Measurements from ENCODE around the gene GRIK3. TPM values are rescaled to one million over a fixed set of nuclear protein-coding genes. Genes with fewer than 3 reads are reported as not detected.

Gene GRIK3
- total RNA-seq, 2 donors from 2014 or later = 0.85 to 0.89 TPM

DNA sequence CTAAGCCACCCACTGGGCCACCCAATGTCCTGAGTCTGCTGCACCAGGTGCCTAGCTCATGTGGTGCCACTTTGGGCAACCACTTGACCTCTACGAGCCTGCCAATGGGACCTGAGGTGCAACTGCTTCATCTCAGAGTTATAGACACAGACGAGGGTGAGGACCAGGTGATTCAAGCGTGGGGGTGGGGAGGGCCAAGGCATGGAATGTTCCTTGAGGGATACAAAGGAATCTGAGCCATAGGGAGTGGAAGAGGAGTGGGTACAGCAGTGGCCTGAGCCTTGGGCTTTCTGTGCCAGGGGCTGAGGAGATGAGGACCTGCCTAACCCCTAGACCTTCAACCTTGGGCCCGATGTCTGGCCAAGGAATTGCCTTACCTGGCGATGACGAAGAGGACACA is 209.1 kb downstream of the GRIK3 start:
- no peak for DNase-seq
- ATAC-seq = no peak
- intact Hi-C loops (cut with DNase I) = no loop called here

DNA sequence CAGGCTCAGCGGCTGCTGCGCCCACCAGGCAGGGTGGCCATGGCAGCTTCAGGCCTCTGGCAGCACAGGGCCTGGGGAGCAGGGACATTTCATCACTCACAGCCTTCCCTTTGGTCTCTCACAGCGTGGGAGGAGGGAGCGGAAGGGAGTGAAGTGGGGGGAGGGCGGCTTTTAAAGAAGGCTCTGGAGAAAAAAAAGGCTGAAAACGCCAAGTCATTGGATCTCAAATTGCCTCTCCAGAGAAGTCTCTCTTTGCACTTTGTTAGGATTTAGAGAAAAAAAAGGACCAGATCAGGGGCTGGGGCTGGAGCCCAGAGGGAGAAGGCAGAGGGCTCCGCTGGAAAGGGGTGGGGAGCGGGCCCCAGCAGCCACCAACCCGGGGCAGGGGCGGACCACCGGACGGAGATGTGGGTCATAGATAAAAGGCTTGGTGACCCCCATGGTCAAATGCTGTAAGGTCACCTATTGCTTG is 209.9 kb downstream of the GRIK3 start:
- intact Hi-C loops (cut with DNase I) = no loop called here
- no peak for DNase-seq
- ATAC-seq = no peak

DNA sequence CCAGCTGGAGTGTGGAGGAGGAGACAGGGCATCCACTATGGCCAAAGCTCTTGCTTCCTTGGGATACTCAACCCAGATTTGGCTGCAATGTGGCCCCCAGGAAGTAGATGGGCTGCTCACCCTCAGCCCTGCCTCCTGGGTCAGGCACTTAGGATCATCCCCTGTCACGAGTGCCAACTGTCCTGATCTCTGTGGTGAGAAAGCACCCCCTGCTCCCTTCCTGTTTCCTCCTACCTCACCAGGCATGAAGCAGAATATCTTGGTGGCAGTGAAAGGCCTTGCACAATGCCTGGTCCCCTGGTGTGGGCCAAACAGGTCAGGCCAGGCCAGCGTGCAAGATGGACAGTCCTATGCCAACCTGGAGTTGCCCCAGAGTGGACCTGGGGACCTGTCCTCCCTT is 211.7 kb downstream of the GRIK3 start:
- ATAC-seq = no peak
- DNase-seq = no peak
- intact Hi-C loops (cut with DNase I) = no loop called here

DNA sequence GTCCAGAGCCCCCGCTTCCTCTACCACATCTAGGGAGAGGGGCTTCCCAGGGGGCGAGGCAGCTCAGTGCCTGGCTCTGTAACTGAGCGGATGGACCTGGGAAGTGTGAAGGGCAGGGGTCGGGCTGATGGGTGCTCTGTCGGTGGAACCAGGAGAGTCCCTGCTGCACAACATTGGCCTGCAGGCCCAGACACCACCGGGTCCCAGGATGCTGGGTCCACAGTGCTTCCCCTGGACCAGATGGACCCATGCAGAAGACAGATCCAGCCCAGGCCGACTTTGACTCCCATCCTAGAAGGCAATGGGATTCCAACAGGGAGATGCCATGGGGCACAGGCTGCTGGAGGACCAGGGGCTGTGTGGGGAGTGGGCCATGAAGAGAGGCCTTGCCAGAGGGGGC is 212.9 kb downstream of the GRIK3 start:
- DNase-seq (no peak), ATAC-seq (no peak)
- intact Hi-C loops (cut with DNase I) = no loop called here

DNA sequence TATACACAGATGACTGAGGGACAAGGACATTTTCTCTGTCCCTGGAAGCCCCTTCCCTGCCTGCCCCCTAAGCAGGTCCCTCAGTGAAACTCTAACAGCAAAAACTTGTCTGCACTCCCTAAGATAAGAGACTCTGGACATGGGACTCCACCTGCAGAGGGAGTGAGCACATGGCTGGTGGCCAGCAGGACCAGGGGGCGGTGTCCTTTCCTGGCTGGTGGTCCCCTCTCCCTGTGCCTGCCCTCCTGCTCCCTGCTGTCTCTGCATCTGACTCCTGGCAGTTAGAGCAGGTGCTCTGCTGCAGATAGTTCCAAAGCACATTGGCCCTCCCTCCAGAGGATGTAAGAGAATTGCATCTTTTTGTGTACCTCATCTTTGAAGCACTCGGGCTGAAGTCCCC is 215.5 kb downstream of the GRIK3 start:
- no peak for ATAC-seq
- intact Hi-C loops (cut with DNase I) = no loop called here
- DNase-seq = no peak

DNA sequence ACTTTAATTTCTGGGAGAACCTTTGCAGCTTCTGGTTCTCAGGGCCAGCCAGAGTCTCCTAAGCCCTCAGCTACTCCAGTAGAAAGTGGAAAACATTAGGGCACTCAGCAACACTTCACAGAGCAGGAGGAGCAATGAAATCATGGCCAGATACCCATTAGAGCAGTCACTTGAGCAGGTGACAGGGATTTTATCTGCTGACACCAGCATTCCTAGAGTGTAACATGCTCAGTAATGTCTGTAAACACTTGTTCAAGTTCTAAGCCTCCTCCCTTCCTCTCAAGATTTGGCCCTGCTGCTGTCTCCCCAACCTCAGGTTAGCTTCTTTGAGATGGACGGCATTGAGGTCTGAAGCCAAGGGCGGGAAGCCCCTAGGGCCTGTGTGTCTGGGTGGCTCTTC is 218.0 kb downstream of the GRIK3 start:
- intact Hi-C loops (cut with DNase I) = no loop called here
- ATAC-seq (no peak), DNase-seq (no peak)

DNA sequence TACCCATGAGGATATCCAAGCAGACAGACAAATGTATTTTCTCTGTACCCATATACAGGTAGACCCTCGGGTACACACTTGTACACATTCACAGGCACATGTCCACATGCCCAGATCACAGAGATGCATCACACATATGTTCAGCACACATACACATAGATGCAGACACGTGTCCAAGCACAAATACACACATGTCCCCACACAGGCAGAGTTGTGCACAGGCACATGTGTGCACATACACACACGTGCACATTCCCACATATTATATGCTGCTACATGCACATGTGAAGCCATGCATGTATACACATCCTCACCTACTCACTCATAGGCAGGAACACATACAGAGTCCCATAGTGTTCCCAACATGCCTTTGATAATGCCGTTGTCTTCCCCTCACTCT is 219.5 kb downstream of the GRIK3 start:
- ATAC-seq (no peak), DNase-seq (no peak)
- intact Hi-C loops (cut with DNase I) = no loop called here

DNA sequence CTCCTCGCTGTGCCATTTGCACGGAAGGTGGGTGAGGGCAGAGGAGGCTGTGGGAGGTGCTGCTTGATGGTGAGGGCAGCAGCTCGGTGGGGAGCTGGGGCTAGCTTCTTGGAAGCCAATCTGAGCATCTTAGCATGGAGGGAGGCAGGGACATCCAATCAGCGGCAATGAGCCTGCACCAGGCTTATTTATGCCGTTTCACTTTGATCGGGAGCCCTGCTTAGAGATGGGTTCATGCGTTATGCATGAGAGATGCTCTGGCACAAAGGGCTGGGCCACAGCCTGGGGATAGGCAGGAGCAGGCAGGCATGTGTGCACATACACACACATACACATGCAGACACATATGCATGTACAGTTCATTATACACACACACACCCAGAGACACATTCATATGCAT is 220.2 kb downstream of the GRIK3 start:
- DNase-seq (no peak), ATAC-seq (no peak)
- intact Hi-C loops (cut with DNase I) = no loop called here

DNA sequence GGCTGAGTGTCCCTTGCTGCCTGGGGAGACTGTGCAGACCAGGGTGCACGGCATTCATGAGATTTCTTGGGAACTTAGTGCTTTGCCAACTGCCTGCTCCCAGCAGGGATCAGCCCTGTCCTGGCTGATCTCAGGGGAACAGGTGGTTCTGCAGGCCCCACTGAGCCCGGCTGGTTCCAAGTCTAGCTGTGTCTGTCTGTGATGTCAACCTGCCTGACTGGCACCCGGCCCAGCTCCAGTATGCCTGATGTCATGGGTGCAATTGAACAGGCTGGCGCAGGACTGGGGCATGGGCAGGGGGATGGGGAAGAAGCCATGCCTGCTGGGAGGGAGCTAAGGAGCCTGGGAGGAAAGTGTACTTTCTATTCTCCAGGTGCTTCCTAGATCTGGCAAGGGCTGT is 227.1 kb downstream of the GRIK3 start:
- DNase-seq = no peak
- intact Hi-C loops (cut with DNase I) = no loop called here
- ATAC-seq = no peak

DNA sequence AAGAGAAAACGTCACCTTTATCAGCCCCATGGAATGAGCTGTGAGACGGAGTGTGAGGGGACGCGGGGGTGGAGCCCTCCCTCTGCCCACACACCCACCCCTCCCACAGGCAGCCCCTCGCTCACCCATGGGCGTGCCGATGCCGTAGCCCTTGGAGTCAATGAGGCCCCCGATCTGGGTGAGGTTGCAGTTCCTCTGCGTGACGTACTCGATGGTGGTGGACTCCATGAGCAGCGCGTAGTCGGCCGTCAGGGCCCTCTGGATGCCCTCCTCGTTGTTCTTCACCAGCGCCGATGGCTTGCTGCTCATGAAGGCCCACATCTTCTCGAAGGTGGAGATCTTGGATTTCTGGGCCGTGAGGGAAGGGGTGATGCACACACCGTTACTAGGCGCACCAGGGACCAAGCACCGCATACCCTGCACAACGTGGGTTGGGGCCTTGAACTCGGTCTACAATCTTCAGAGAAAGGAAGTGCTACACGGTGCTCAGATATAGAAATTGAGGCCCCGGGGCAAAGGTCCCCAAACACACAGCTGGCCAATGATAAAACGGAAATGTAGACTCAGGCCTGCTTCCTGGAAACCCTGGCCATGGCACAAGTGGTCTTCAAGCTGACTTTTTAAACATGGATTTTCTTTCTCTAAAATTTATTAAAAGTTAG is 228.2 kb downstream of the GRIK3 start:
- ATAC-seq = no peak
- intact Hi-C loops (cut with DNase I) = no loop called here
- DNase-seq = no peak

DNA sequence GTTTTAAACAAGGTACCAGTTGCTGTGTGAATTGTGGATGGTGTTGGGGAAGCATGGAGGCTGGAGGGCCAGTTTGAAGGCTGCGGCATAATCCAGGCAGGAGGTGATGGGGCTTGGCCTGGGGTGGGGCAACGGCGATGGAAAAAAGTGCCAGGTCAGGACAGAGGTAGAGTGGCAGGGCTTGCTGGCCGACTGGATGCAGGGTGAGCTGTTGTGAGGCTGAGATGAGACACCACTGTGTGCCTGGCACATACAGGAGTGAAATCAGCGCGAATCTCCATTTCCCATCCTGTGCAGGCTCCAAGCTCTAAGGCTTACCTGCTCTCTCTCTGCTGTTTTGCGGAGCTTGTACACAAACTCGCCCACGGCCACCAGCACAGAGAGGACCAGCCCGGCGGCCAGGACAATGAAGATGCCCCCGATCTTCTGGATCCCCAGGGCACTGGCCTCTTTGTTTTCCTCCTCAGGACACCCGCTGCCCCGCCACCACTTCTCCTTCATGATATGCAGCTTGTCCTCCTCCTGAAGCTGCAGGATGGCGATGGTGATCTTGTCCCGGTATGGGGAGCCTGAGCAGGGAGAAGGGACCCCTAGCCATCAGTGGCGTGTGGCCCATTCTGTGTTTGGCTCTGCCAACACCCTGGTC is 229.5 kb downstream of the GRIK3 start:
- ATAC-seq (no peak), DNase-seq (no peak)
- intact Hi-C loops (cut with DNase I) = no loop called here

DNA sequence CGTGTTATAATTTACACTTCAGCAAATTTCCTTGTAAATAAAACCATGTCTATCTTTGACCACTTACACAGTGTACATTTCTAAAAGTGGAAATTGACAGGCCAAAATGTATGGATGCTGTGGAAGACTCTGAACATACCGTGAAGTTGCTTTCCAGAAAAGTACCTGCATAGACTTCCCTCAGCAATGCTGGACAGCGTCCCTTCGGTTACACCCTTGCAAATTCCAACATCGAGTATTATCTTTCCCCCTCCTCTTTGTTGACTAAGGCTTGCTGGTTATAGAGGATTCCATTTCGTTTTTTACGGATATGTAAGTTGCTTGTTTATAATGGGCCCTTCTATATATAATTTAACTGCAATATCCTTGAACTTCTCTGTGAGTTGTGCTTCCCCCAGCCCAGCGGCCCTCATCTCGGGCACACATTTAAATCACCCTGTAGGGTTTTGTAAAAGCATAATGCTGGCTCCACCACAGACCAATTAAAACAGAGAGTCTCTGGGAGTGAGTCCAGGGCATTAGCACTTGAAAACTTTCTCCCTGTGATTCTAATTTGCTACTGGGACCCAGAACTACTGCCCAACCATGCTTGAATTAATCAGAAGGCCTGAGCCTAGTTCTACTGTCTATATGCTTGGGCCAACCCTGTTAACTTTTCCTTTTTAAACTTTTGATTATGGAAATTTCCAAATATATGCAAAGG is 230.3 kb downstream of the GRIK3 start:
- intact Hi-C loops (cut with DNase I) = no loop called here
- DNase-seq = no peak
- ATAC-seq = no peak

DNA sequence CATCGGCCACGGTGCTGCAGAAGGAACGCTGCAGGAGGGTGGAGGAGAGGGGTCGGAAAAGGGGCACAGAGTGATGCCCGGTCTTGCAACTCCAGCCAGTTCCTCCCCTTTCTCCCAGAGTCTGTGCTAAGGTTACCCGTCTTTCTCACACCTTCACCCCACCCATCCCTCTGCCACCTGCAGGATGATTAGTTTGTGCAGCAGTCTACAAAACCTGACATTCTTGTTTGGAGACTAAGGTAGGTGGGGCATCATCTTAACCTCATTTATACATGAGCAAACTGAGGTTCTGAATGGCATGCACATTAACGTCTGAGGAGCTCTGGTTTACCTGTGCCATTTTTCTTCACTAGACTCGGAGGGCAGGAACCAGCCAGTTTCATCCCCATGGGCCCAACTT is 232.3 kb downstream of the GRIK3 start:
- DNase-seq = no peak
- intact Hi-C loops (cut with DNase I) = no loop called here
- ATAC-seq = no peak

DNA sequence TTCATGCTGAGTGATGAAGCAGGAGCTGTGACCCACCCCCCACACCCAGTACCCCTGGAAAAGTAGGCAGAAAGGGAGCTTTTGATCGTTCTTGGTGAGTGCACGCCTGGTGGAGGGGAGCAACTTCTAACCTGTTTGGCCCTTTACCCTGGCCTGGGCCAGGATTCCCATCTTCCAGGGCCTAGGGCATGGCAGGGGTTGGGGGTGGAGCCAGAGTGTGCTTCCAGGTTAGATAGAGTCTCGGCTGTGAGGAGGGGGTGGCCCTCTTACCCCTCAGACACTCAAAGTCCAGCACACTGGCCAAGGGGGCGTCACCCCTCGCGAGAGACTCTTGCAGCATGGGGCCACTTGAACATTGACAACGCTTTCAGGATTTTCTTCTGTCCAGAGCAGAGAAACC is 236.6 kb downstream of the GRIK3 start:
- ATAC-seq = no peak
- intact Hi-C loops (cut with DNase I) = no loop called here
- DNase-seq = no peak

DNA sequence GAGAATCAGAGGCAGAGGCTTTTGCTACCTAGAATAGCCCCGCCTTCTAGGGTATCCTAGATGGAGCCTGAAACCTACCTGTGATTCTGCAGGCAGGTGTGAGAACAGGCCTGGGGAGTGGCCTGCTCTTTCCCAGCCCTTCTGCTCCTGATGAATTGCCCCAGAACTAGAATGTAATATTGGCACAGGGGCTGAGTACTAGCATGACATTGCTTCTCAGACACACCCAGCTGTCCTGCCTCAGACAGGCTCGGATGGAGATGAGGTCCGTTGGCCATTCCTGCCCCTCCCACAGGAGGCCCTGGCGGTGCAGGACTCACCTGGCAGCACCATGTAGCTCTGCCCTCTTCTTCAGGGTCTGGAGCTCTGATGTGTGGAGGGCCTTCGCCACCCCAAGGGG is 237.6 kb downstream of the GRIK3 start:
- ATAC-seq (no peak), DNase-seq (no peak)
- intact Hi-C loops (cut with DNase I) = no loop called here

DNA sequence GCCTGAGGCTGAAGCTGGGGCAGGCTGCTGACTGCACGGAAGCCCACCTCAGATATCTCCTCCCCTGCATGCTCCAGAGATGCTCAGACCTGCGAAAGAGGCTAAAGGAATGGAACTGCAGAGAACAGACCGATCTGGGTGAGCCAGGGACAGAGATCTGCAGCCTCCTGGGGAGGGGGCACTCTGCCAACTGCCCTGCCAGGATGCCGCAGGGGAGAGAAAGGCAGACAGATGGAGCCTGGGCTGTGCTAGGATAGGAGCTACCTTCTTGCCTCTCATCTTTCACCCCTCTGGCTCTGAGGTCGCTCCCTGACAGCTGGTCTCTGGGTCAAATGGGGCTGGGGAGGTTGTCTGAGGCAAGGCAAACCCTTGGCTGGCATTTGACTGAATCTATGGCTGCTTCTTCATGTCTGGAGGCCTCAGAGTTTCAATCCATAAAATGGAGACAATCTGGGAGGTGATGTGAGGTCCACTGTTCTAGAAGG is 238.2 kb downstream of the GRIK3 start:
- DNase-seq (no peak), ATAC-seq (peak in 1 of 2 donors; percentile 50)
- intact Hi-C loops (cut with DNase I) = no loop called here

DNA sequence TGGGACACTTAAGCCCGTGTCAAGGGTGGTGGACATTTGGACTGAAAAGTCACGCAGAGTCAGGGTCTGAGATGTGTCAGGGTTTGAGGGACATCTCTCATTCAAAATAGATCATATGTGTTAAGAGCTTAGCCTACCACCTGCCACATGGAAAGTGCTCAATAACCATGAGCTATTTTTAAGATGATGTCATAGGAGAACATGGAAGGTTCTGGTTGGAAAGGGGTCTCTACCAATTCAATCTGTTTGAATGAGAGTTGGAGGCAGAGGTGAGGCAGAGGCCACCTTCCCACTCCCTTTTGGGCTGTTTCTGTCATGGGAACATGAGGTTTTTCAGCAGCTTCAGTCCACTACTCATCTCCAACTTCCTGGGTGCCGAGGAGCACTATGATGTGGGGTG is 239.9 kb downstream of the GRIK3 start:
- ATAC-seq (no peak), DNase-seq (no peak)
- intact Hi-C loops (cut with DNase I) = no loop called here

DNA sequence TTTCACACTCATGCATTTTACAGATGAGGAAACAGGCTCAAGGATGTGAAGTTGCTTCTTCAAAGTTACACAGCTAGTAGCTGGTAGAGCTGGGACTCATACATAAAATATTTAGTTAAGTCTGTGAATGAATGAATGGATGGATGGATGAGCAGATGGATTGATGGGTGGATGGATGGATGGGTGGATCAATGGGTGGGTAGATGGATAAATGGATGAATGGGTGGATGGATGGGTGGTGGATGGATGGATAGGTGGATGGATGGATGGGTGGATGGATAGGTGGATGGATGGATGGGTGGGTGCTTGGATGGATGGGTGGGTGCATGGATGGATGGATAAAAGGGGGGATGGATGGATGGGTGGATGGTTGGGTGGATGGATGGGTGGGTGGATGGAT is 240.9 kb downstream of the GRIK3 start:
- DNase-seq (no peak), ATAC-seq (no peak)
- intact Hi-C loops (cut with DNase I) = no loop called here

DNA sequence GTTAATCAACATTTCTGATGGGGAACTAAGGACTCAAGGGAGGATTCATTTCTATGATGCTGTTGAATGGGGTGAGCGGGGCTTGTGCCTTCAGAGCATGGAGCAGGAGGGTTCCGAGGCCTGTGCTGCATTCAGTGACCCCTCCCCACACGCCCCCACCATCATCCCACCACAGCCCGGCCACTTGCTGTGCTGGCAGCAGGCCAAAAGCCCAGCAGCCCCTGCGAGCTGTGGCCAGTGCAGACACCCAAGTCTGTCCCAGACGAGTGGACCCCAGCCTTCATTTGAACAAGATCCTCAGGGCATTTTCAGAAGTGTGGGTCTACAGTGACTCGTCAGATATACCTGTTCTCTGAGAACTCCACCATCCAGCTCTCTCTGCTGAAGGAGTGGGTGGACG is 242.0 kb downstream of the GRIK3 start:
- ATAC-seq = no peak
- no peak for DNase-seq
- intact Hi-C loops (cut with DNase I) = no loop called here

DNA sequence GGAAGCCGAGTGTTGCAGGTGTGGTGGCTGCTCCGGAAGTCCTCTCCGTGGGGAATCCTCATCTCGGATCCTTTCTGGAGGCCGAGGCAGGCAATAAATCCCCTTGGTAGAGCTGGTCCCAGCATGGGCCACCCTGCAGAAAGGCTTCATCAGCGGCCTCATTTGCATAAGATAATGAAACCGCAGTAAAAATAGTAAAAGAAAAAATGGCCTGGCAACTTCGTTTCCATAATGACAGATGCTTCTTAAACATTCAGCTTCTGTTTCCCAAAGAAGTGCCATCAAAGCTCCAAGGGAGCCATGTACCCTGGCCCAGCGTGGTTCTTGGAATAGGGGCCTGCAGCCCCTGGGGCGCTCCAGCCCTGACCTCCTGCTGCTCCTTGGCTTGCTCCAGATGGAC is 244.1 kb downstream of the GRIK3 start:
- intact Hi-C loops (cut with DNase I) = no loop called here
- no peak for ATAC-seq
- no peak for DNase-seq

DNA sequence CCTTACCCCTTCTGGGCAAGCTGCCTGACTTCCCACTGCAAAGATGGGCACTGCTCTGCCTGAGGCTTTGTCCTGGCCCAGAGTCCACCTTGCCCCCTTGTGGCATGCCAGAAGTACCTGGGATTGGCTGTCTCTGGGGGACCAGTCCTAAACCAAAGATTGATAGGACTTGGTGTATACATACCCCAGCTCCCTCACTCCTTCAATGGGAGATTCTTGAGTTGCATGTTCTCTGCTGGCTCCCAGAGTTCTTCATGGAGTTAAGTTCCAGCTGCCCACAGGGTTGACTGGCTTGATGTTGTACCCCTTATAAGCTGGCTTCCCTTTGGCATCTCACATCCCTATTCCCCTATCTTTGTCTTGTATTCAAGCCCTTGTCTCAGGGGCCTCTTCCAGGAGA is 244.8 kb downstream of the GRIK3 start:
- ATAC-seq = no peak
- intact Hi-C loops (cut with DNase I) = no loop called here

More for the DNA sequence above, 244.8 kb downstream of the GRIK3 start:
- no peak for DNase-seq

All from left cardiac atrium (tissue), 4 donors.